HG03457 (cell line): ENCODE results near the gene LARP4.
"Not testable (repeated sequence)": the region's sequence is repeated elsewhere in the genome, so short reads cannot be mapped to it uniquely, and the experiment has no call there.

Source experiments
- ATAC-seq: cut with Tn5 transposase; IDR thresholded peaks from one replicate; pipeline ENCODE4 v1.9.1; 2021; ENCODE audit warnings: moderate number of reproducible peaks; ENCODE audit not compliant: unreplicated experiment

LARP4 gene

DNA sequence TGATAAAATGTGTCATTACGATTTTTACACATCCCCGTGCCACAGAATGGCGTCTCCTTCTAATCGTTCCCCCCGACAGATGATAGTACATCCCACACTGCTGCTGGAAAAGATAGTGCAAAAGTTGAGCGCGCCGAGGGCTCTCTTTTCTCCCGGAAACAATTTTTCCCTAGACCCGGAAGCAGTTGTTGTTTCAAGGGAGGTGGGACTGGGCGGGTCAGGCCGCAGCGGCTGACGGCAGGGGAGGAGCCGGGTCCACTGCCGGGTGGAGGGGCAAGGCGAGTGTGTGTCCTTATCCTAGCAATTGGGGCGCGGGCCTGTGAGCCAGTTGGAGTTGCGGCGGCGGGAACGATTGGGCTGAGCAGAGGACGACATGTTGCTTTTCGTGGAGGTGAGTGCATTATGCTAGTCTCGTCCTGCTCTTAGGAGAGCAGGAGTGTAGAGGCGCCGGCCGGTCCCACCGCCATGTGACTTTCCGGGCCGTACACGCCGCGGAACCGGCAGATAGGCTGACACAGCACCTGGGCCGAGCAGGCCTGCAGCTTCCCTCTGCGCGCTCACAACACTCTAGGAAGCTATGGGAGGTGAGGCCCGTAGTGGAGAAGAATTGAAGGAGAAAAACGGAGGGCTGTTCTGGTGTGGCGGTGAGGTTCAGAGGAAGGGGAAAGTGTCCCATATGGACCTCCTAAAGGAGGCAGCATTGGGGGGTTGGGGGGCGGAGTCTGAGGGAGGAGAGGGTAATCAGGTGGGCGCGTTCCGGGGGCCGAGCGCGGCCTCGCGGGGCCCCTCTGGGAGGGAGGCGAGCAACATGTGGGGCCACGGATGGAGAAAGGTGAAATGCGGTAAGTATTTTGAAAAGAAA, at the start of gene LARP4:
LARP4 (plus strand) TSS at position 248 of the 862 bp plus-strand sequence; CDS start at position 374, 126 bp downstream.
- ATAC-seq: peak; percentile 83

DNA sequence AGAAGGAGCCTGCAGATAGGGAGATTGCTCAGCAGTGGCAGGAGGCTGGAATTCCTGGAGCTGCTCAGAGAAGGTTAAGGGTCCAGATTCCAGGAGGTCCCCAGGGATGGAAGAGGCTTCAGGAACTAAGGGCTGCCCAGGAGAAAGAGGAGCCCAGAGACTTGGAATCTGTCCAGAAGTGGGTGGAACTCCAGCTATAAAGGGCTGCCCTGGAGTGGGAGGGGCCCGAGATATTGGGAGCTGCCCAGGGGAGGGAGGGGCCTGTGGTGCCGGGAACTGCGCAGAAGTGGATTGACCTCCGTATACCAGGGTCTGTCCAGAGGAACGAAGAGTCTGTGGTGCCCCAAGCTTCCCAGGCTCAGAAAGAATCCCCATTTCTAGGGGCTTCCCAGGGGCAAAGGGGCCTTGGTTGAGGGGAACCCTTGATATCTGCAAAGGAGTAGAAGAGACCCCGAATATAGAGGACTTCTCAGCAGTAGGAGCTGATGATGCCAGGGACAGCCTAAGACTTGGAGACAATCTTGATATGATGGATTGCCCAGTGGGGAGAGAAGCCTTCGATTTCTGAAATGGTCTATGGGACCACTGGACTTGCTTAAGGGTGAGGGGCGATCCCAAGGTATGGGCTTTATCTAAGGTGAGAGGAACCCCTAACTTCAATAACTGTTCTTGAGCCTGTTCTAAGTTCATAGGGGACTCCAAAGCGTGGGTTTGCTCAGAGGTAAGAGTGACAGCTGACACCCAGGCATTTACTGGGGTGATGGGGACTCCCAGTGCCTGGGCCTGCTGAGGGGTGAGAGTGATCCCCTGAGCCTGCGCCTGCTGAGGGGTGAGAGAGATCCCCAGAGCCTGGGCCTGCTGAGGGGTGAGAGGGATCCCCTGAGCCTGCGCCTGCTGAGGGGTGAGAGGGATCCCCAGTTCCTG, 49.3 kb upstream of the LARP4 start:
- ATAC-seq: no peak

DNA sequence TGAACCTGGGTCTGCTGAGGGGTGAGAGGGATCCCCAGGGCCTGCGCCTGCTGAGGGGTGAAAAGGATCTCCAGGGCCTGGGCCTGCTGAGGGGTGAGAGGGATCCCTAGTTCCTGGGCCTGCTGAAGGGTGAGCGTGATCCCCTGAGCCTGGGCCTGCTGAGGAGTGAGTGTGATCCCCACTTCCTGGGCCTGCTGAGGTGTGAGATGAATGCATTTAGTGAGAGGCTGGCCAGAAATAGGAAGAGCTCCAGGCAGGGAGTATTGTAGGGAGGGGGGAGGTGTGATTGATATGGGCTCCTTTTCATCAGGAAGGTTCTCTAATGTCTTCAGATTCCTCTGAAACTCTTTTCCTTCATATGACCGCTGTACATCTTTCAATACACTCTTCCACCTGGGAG, 47.3 kb upstream of the LARP4 start:
- no peak for ATAC-seq

DNA sequence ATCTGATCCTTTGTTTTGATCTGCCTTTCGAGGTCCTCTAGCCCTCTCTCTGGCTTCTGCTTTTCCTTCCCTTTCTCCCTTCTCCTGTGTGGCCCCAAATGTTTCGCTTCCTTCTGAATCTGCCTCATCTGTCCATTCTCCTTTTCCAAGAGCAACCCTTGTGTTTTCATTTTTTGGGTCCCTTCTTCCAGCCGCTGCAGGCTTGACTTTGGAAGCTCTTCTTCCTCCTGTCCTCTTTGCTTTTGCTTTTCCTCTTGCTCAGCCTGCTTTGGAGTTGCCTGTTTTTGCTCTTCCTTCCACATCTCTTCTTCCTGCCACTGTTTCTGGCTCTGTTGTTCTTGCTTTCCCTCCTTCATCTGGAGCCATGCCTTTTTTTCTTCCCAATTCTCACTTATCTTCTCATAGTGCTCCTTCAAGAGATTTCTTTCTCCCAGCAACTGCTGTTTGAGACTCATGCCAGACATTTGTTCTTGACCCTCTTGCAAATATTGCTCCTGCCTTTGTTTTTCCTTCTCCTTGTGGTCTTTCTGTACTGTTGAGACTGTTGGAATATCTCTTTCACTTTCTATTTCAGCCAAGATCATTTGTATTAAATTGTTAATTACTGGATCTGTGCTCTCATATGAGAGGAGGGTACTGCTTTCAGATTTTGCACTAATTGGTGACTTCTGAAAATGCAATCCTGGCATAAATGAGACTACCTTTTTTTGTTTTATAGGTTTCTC, 46.7 kb upstream of the LARP4 start:
- ATAC-seq: no peak

DNA sequence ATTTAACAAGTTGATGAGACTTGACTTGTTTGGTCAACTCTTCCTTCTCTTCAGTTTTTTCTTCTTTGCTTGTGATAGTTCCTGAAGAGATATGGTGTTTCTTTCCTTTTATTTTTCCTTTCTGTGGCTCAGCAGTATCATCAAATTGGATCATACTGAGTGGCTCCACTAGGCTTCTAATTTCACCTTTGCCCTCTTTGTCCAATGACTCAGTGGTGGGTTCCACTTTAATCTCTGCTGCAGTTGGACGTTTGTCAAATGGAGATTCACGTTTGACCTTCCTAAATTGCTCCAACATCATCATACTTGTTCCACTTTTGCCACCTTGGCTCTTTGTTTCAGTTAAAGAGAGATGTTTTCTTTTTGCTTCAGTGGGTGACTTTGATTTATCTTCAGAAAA, 45.8 kb upstream of the LARP4 start:
- ATAC-seq: no peak

DNA sequence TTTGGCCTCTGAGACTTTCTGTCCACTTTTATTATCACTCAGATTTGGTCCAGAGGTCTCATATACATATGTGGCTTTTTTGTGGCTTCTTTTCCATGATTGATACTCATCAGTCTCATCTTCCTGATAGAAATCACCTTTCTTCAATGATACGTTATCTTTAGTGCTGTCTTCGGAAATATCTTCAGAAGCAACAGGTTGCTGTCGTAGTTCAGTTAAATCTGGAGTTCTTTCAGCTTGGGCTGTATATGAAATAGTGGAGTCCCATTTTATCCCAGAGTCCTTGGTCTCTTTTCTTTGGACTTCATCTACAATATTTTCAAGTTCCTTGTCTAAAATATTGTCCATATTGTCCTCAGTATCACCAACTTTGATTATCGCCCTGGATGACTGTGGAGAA, 45.3 kb upstream of the LARP4 start:
- ATAC-seq: no peak

DNA sequence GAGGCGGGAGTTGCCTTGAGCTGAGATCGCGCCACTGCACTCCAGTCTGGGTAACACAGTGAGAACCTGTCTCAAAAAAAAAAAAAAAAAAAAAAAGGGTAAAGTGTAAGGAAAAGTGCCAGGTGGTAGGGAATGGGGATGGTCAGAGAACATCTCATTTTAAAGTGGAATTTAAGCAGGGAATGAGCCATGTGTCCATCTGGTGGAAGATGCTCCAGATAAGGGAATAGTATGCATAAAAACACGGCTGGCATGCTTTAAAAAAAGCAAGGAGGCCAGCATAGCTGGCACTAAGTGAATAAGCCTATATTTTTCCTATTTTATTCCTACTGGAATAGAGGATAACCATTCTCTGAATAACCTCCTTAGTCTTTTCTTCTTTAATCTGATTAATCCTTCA, 38.0 kb upstream of the LARP4 start:
- no peak for ATAC-seq

DNA sequence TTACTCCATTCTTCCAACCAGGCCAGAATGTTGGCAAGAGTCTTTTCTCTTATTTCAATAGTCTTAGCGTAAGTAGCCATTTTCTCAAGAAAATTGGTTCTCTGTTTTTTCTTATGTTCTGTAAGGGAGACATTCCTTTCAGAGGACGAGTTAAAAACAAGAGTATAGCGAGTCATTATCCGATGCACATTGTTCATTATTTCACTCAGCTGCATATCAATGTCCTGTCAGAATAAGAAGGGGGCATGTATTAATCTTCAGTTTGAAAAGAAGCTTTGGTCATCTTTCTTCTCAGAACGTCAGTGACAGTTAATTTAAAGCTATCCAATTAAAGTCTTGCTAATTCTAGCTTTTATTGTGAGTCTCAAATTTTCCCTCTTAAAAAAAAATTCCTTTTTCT, 37.5 kb upstream of the LARP4 start:
- no peak for ATAC-seq

DNA sequence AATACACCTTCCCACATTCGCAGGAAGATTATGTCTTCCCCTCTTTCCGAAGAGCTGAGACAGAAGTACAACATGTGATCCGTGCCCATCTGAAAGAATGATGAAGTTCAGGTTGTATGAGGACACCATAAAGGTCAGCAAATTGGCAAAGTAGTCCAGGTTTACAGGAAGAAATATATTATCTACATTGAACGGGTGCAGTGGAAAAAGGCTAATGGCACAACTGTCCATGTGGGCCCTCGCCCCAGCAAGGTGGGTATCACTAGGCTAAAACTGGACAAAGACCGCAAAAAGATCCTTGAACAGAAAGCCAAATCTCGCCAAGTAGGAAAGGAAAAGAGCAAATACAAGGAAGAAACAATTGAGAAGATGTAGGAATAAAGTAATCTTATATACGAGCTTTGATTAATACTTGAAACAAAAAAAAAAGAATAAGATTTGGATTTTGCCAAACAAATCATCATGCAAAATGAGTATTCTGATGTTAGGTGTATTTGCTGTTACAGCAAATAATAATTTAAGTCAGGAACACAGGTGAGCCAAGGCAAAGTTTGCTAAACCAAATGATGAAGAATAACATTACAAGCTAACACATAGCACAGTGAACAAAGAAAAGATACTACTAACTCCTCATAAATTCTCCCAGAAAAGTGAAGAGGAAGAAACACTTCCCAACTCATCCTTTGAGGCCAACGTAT, 34.8 kb upstream of the LARP4 start:
- no peak for ATAC-seq

DNA sequence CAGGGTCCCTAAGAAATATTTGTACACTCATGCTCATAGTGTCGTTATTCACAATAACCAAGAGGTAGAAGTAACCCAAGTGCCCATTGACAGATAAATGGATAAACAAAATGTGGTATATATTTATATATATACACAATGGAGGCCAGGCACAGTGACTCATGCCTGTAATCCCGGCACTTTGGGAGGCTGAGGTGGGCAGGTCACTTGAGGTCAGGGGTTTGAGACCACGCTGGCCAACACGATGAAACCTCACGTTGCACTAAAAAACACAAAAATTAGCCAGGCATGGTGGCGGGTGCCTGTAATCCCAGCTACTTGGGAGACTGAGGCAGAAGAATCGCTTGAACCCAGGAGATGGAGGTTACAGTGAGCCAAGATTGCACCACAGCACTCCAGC, 30.0 kb upstream of the LARP4 start:
- not testable (repeated sequence) for ATAC-seq

DNA sequence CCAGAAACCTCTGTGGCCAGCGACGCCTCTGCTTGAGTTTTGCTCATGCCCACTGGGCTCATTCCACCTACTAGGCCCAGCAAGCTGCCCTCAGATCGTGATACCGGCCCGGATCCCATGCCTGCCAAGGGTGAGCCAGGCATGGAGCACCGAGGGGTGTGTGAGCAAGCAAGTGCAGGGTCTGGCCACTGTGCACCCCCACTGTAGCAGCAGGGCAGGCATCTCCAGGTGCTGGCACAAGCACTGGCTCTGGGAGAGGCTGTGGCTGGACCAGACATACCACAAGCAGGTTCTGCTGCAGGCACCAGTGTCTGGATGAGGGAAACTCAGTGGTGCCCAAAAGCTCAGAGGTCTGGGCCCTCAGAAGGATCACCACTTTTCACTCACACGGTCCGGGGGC, 24.9 kb upstream of the LARP4 start:
- ATAC-seq: no peak

DNA sequence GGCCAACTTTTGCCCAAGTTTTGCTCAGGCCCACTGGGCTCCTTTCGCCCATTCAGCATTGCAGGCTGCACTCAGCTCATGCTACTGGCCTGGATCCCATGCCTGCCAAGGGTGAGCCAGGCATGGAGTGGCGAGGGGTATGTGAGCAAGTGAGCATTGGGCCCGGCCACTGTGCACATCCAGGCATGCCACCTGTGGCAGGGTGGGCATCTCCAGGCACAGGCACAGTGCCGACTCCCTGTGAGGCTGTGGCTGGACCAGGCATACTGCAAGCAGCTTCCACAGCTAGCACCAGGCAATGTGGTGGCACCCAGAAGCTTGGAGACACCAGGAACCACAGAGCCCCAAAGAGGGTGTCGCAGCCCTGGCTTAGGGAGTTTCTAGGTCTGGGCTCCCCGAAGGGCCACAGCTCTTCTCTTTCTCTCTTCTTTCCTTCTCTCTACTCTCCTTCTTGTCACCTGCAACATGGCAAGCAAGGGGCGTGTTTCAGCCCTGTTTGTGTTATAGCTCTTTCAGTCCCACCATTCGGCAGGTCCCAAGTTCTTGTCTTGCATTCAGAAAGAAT, 19.8 kb upstream of the LARP4 start:
- ATAC-seq: no peak

DNA sequence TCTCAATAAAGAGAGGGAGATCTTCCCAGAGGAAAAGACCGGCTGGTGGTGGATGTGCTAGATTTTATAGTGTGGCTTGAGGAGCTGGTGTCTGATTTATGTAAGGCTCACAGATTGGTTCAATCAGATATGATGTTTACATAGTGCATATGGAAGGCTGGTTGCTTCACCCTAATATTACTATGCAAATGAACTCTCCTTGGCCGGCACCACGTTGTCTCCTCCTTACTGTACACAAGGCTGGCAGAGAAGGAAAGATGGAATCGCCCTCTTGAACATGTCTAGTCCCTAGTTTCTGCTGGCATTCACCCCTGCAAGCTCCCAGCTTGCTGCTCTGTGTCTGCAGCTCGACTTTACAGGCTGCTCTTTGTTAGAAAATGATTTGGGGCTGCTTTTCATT, 13.2 kb upstream of the LARP4 start:
- no peak for ATAC-seq

DNA sequence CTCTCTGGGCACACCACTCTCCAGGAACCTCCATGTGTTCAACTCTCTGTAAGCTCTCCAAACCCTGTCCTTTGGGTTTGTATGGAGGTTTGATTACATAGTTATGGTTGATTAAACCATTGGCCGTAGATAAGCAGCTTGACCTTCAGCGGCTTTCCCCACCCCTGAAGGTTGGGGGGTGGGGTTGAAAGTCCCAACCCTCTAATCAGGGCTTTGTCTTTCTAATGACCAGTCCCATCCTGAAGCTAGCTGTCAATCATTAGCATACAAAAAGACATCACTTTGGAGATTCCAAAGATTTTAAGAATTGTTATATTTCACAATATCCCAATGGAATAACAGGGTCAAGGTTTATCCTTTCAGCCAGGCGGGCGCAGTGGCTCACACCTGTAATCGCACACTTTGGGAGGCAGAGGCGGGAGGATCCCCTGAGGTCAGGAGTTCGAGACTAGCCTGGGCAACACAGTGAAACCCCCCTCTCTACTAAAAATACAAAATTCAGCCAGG, 12.7 kb upstream of the LARP4 start:
- no peak for ATAC-seq

DNA sequence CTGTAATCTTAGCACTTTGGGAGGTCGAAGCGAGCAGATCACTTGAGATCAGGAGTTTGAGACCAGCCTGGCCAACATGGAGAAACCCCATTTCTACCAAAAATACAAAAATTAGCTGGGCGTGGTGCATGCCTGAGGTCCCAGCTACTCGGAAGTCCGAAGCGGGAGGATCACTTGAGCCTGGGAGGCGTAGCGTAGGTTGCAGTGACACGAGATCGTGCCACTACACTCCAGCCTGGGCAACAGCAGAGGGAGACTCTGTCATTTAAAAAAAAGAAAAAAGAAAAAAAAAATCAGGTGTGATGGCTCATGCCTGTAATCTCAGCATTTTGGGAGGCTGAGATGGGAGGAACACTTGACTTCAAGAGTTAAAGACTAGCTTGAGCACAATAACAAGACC, 11.9 kb upstream of the LARP4 start:
- ATAC-seq: not testable (repeated sequence)

DNA sequence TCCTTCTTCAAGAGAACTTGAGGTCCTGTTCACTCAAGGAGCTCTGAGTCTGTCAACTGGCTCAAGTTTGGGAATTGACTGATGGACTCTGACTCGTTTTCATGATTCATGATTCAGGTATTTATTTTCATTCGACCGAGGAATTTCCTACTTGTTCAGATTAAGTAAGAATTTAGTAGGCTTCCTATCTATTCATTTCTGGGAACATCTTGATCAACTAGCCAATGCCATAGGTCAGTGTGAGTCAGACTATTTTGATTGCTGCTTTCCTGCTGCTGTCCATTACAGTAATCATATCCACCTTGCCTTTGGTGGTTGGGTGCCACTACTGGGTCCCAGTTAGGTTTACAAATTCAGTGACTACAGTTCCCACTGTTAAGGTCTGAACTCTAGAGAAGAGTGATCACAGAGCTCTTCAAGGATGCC, 10.4 kb upstream of the LARP4 start:
- ATAC-seq: no peak

DNA sequence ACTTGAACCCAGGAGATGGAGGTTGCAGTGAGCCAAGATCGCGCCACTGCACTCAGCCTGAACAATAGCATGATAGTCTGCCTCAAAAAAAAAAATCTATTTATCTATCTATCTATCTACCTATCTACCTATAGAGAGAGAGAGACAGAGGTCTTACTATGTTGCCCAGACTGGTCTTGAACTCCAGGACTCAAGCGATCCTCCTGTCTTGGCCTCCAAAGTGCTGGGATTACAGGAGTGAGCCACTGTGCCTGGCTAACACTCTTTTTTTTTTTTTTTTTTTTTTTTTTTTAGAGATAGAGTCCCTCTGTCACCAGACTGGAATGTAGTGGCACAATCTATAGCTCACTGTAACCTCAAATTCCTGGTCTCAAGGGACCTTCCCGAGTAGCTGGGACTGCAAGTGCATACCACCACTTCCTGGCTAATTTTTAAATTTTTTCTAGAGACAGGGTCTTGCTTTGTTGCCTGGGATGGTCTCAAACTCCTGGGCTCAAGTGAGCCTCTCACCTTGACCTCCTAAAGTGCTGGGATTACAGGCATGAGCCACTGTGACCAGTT, 6.1 kb upstream of the LARP4 start:
- no peak for ATAC-seq

DNA sequence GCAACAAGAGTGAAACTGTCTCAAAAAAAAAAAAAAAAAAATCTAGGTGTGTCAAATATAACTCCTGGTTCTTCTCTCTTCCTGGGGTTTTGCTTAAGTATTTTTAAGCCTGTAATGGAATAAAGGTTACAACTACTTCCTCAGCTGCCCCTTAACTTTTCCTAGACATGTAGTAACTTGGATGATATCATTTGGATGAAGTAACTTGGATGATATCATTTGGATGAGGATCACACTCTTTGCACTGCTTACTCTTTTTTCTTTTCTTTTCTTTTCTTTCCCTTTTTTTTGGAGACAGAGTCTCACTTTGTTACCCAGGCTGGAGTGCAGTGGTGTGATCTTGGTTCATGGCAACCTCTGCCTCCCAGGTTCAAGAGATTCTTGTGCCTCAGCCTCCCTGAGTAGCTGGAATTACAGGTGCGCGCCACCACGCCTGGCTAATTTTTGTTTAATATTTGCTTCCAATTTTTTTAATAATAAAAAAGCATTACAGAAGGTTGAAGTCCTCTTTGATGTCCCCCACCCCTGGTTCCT, 3.5 kb upstream of the LARP4 start:
- no peak for ATAC-seq

DNA sequence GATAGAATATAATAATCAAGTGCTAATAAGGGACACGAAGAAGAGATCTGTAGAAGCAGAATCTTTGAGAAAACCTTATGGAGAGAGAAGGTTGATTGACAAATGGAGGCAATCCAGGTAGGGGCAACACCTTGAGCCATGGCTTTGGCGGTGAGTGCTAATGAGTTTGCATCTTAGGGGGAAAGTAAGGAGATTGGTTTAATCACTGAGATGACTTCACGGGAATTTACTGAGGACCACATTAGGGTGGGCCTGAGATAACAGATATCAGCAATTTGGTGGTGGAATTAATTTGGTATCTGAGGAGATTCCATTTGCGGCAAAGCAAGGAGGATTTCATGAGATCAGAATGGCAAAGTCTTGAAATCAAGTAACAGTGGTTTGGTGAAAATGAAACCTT, 1.8 kb upstream of the LARP4 start:
- ATAC-seq: no peak
